GM12874 (cell line): Measurements from ENCODE around the gene TAOK2.

Source experiments
- CTCF ChIP-seq: IDR thresholded peaks from 2 replicates; pipeline ENCODE4 v1.5.1; 2011; ENCODE audit warnings: low read depth, mild to moderate bottlenecking, control low read depth, low read length, moderate library complexity; ENCODE audit not compliant: insufficient read depth

TAOK2 gene

GRCh38 chr16:29987371-29988085, 13.9 kb downstream of the TAOK2 start:
- TF ChIP-seq CTCF, result no peak

GRCh38 chr16:29988346-29989075, 14.8 kb downstream of the TAOK2 start:
- no peak for TF ChIP-seq CTCF

GRCh38 chr16:29989111-29989858, 15.6 kb downstream of the TAOK2 start:
- no peak for TF ChIP-seq CTCF

- no peak for TF ChIP-seq CTCF
Observed at GRCh38 chr16:29990034-29990433, 16.4 kb downstream of the TAOK2 start.

GRCh38 chr16:29990883-29991570, 17.4 kb downstream of the TAOK2 start:
- no peak for TF ChIP-seq CTCF

- TF ChIP-seq CTCF, result no peak
Observed at GRCh38 chr16:29991571-29991904, 17.9 kb downstream of the TAOK2 start.

GRCh38 chr16:29992344-29992967, 18.8 kb downstream of the TAOK2 start:
- no peak for TF ChIP-seq CTCF
